HG03064 (cell line): ENCODE results near the gene SCYL2.
"Not testable (repeated sequence)": the region's sequence is repeated elsewhere in the genome, so short reads cannot be mapped to it uniquely, and the experiment has no call there.

ENCODE experiments used
- ATAC-seq: cut with Tn5 transposase; IDR thresholded peaks from one replicate; pipeline ENCODE4 v1.9.1; 2021; ENCODE audit warnings: low read depth; ENCODE audit not compliant: unreplicated experiment

SCYL2 gene

GRCh38 chr12:100317371-100317770, 50.4 kb downstream of the SCYL2 start:
- no peak for ATAC-seq

- no peak for ATAC-seq
Measured at GRCh38 chr12:100324498-100324897, 57.5 kb downstream of the SCYL2 start.

- ATAC-seq: no peak
Measured at GRCh38 chr12:100326208-100326607, 59.2 kb downstream of the SCYL2 start.

GRCh38 chr12:100329800-100330199, 62.8 kb downstream of the SCYL2 start:
- ATAC-seq: peak; percentile 91

GRCh38 chr12:100331871-100332270, 64.9 kb downstream of the SCYL2 start:
- ATAC-seq: no peak

- no peak for ATAC-seq
Measured at GRCh38 chr12:100332852-100333251, 65.9 kb downstream of the SCYL2 start.

GRCh38 chr12:100337299-100337698, 70.3 kb downstream of the SCYL2 start:
- ATAC-seq: no peak

- no peak for ATAC-seq
Measured at GRCh38 chr12:100337727-100338126, 70.8 kb downstream of the SCYL2 start.

GRCh38 chr12:100339071-100339470, 72.1 kb downstream of the SCYL2 start:
- ATAC-seq: no peak

GRCh38 chr12:100342897-100343296, 75.9 kb downstream of the SCYL2 start:
- not testable (repeated sequence) for ATAC-seq

- ATAC-seq: not testable (repeated sequence)
Measured at GRCh38 chr12:100344351-100344750, 77.4 kb downstream of the SCYL2 start.

GRCh38 chr12:100345020-100345767, 78.2 kb downstream of the SCYL2 start:
- ATAC-seq: no peak

GRCh38 chr12:100346660-100347059, 79.7 kb downstream of the SCYL2 start:
- no peak for ATAC-seq

GRCh38 chr12:100348657-100349454, 81.9 kb downstream of the SCYL2 start:
- ATAC-seq: no peak

- no peak for ATAC-seq
Measured at GRCh38 chr12:100356644-100357223, 89.8 kb downstream of the SCYL2 start, which contains the start of gene SLC17A8. SLC17A8 (plus strand) TSS chr12:100357074; CDS start chr12:100357392, 318 bp downstream.

- ATAC-seq: no peak
Measured at GRCh38 chr12:100359248-100359647, 92.3 kb downstream of the SCYL2 start.

- ATAC-seq: no peak
Measured at GRCh38 chr12:100359822-100360221, 92.8 kb downstream of the SCYL2 start.

- ATAC-seq: no peak
Measured at GRCh38 chr12:100360450-100360849, 93.5 kb downstream of the SCYL2 start.

GRCh38 chr12:100364324-100364723, 97.3 kb downstream of the SCYL2 start:
- no peak for ATAC-seq

GRCh38 chr12:100365411-100365810, 98.4 kb downstream of the SCYL2 start:
- ATAC-seq: no peak

- no peak for ATAC-seq
Measured at GRCh38 chr12:100368066-100368465, 101.1 kb downstream of the SCYL2 start.
